Measurements from ENCODE around the gene CCDC50.

CCDC50 gene

DNA sequence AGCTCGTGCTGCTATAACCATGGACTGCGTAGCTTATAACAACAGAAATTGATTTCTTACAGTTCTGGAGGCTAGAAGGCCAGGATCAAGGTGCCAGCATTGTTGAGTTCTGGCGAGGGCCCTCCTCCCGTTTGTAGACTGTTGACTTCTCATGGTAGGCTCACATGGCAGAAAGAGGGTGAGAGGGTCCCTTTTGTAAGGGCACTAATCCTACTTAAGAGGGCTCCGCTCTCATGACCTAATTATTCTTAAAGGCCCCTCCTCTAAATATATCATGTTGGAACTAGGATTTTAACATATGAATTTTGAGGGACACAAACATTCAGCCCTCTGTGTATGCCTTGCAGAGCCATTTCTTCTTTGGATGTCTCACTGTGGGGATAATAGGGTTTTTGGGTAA lies 103.0 kb downstream of the CCDC50 start:
- no peaks in the 10 kb centered on the region for H3K36me3 ChIP-seq (ENCODE audit: insufficient read depth, low read length)
- no peak overlapping the region for H3K4me3 ChIP-seq (ENCODE audit: low read depth in 1 of 2, low read length in 2 of 2)
- H3K27ac ChIP-seq (ENCODE audit: low read depth, low read length), result no peak overlapping the region
- no peaks in the 10 kb centered on the region for H3K4me1 ChIP-seq (ENCODE audit: insufficient read depth, low read length)
- H3K9me3 ChIP-seq (ENCODE audit: low read length), result no peaks in the 10 kb centered on the region
- H3K27me3 ChIP-seq (ENCODE audit: control insufficient read depth in 1 of 2, insufficient read depth in 2 of 2, low read length in 2 of 2), result no peaks in the 10 kb centered on the region
- no peak overlapping the region for H3K9ac ChIP-seq (ENCODE audit: low read length)

- Histone ChIP-seq H3K27me3 (ENCODE audit: control insufficient read depth in 1 of 2, insufficient read depth in 2 of 2, low read length in 2 of 2) (no peaks in the 10 kb centered on the region), H3K4me3 (ENCODE audit: low read depth in 1 of 2, low read length in 2 of 2) (no peak overlapping the region), H3K9ac (ENCODE audit: low read length) (no peak overlapping the region), H3K9me3 (ENCODE audit: low read length) (no peaks in the 10 kb centered on the region), H3K27ac (ENCODE audit: low read depth, low read length) (no peak overlapping the region), H3K36me3 (ENCODE audit: insufficient read depth, low read length) (no peaks in the 10 kb centered on the region), H3K4me1 (ENCODE audit: insufficient read depth, low read length) (no peaks in the 10 kb centered on the region)
These were observed 104.8 kb downstream of the CCDC50 start for GRCh38 chr3:191434024-191434423.

GRCh38 chr3:191435981-191436380 lies 106.8 kb downstream of the CCDC50 start:
- Histone ChIP-seq H3K27me3 (ENCODE audit: control insufficient read depth in 1 of 2, insufficient read depth in 2 of 2, low read length in 2 of 2) (no peaks in the 10 kb centered on the region), H3K4me3 (ENCODE audit: low read depth in 1 of 2, low read length in 2 of 2) (no peak overlapping the region), H3K9me3 (ENCODE audit: low read length) (no peaks in the 10 kb centered on the region), H3K4me1 (ENCODE audit: insufficient read depth, low read length) (no peaks in the 10 kb centered on the region), H3K27ac (ENCODE audit: low read depth, low read length) (no peak overlapping the region), H3K9ac (ENCODE audit: low read length) (no peak overlapping the region), H3K36me3 (ENCODE audit: insufficient read depth, low read length) (no peaks in the 10 kb centered on the region)

GRCh38 chr3:191438150-191438814 lies 109.1 kb downstream of the CCDC50 start:
- Histone ChIP-seq H3K4me3 (ENCODE audit: low read depth in 1 of 2, low read length in 2 of 2) (no peak overlapping the region), H3K36me3 (ENCODE audit: insufficient read depth, low read length) (no peaks in the 10 kb centered on the region), H3K9ac (ENCODE audit: low read length) (no peak overlapping the region), H3K27me3 (ENCODE audit: control insufficient read depth in 1 of 2, insufficient read depth in 2 of 2, low read length in 2 of 2) (no peaks in the 10 kb centered on the region), H3K27ac (ENCODE audit: low read depth, low read length) (no peak overlapping the region), H3K4me1 (ENCODE audit: insufficient read depth, low read length) (no peaks in the 10 kb centered on the region), H3K9me3 (ENCODE audit: low read length) (no peaks in the 10 kb centered on the region)

DNA sequence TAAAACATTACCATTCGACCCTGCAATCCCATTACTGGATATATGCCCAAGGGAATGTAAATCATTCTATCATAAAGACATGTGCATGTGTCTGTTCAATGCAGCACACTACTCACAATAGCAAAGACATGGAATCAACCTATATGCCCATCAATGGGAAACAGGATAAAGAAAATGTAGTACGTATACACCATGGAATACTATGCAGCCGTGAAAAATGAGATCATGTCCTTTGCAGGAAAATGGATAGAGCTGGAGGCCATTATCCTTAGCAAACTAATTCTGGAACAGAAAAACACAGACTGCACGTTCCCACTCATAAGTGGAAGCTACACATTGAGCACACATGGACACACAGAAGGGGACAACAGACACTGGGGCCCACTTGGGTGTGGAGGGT lies 111.3 kb downstream of the CCDC50 start:
- Histone ChIP-seq H3K4me3 (ENCODE audit: low read depth in 1 of 2, low read length in 2 of 2) (no peak overlapping the region), H3K27ac (ENCODE audit: low read depth, low read length) (no peak overlapping the region)

GRCh38 chr3:191441687-191442086 lies 112.5 kb downstream of the CCDC50 start:
- no peaks in the 10 kb centered on the region for H3K9me3 ChIP-seq (ENCODE audit: low read length)
- no peak overlapping the region for H3K4me3 ChIP-seq (ENCODE audit: low read depth in 1 of 2, low read length in 2 of 2)
- H3K27ac ChIP-seq (ENCODE audit: low read depth, low read length), result no peak overlapping the region
- no peak overlapping the region for H3K9ac ChIP-seq (ENCODE audit: low read length)
- H3K4me1 ChIP-seq (ENCODE audit: insufficient read depth, low read length), result no peaks in the 10 kb centered on the region
- no peaks in the 10 kb centered on the region for H3K27me3 ChIP-seq (ENCODE audit: control insufficient read depth in 1 of 2, insufficient read depth in 2 of 2, low read length in 2 of 2)
- H3K36me3 ChIP-seq (ENCODE audit: insufficient read depth, low read length), result no peaks in the 10 kb centered on the region

More for the DNA sequence above, 111.3 kb downstream of the CCDC50 start:
- Histone ChIP-seq H3K9me3 (ENCODE audit: low read length) (no peaks in the 10 kb centered on the region), H3K27me3 (ENCODE audit: control insufficient read depth in 1 of 2, insufficient read depth in 2 of 2, low read length in 2 of 2) (no peaks in the 10 kb centered on the region), H3K9ac (ENCODE audit: low read length) (no peak overlapping the region), H3K36me3 (ENCODE audit: insufficient read depth, low read length) (no peaks in the 10 kb centered on the region), H3K4me1 (ENCODE audit: insufficient read depth, low read length) (no peaks in the 10 kb centered on the region)

GRCh38 chr3:191444569-191444968 lies 115.4 kb downstream of the CCDC50 start:
- Histone ChIP-seq H3K27me3 (ENCODE audit: control insufficient read depth in 1 of 2, insufficient read depth in 2 of 2, low read length in 2 of 2) (no peaks in the 10 kb centered on the region), H3K9me3 (ENCODE audit: low read length) (peaks cover 3% of the 10 kb centered on the region), H3K27ac (ENCODE audit: low read depth, low read length) (no peak overlapping the region), H3K9ac (ENCODE audit: low read length) (no peak overlapping the region), H3K36me3 (ENCODE audit: insufficient read depth, low read length) (no peaks in the 10 kb centered on the region), H3K4me1 (ENCODE audit: insufficient read depth, low read length) (no peaks in the 10 kb centered on the region), H3K4me3 (ENCODE audit: low read depth in 1 of 2, low read length in 2 of 2) (no peak overlapping the region)
